Measurements from ENCODE around the gene FN3K. TPM values are rescaled to one million over a fixed set of nuclear protein-coding genes. Genes with fewer than 3 reads are reported as not detected.
"Not testable (repeated sequence)": the region's sequence is repeated elsewhere in the genome, so short reads cannot be mapped to it uniquely, and the experiment has no call there.

Gene FN3K
- total and polyA plus RNA-seq, 2 of the 8 experiments (the other 6 are each of a cell fraction or from before 2014, with no cell fraction given) = 0.88 to 14.2 TPM

GRCh38 chr17:82744736-82745135 lies 9.3 kb downstream of the FN3K start:
- DNase-seq (ENCODE audit: low read depth in 1 of 2, low spot score in 2 of 2); H3K23ac ChIP-seq (ENCODE audit: insufficient read length); H3K4me3 ChIP-seq (ENCODE audit: extremely low read depth in 1 of 4, insufficient read depth in 2 of 4, low read depth in 3 of 4, low read length in 4 of 4); H2BK12ac ChIP-seq (ENCODE audit: low read depth, low read length); H3K4me2 ChIP-seq (ENCODE audit: insufficient read depth in 1 of 2, low read depth in 2 of 2, low read length in 2 of 2); H2BK20ac ChIP-seq (ENCODE audit: low read length); H2BK15ac ChIP-seq (ENCODE audit: low read length); FAIRE-seq; H2AFZ ChIP-seq (ENCODE audit: low read length); H3K79me1 ChIP-seq (ENCODE audit: low read depth, low read length); H3K9ac ChIP-seq (replicated peaks in 1 of 4; ENCODE audit: extremely low read depth in 1 of 4, low read depth in 3 of 4, low read length in 3 of 4); H3K14ac ChIP-seq (ENCODE audit: insufficient read length); H3K23me2 ChIP-seq (ENCODE audit: low read depth, low read length); H3K27ac ChIP-seq (ENCODE audit: low read depth, low read length); H4K5ac ChIP-seq (ENCODE audit: insufficient read length, low read depth, low read length); H3K27me3 ChIP-seq (replicated peaks in 1 of 4; ENCODE audit: control insufficient read depth in 3 of 4, extremely low read depth in 1 of 4, insufficient read depth in 3 of 4, low read length in 3 of 4); H3K79me2 ChIP-seq (ENCODE audit: control insufficient read depth in 1 of 2, insufficient read depth in 2 of 2, low read length in 2 of 2); H4K91ac ChIP-seq (replicated peaks; ENCODE audit: insufficient read length, low read length); H4K8ac ChIP-seq (ENCODE audit: extremely low read depth, insufficient read depth, low read length); H3K4me1 ChIP-seq (replicated peaks in 1 of 4; ENCODE audit: control insufficient read depth in 3 of 4, insufficient read depth in 4 of 4, low read length in 3 of 4); H3K4ac ChIP-seq (replicated peaks; ENCODE audit: insufficient read length, low read depth, low read length); H2BK120ac ChIP-seq (replicated peaks; ENCODE audit: low read depth, low read length); H4K20me1 ChIP-seq (replicated peaks in 1 of 2; ENCODE audit: control insufficient read depth in 1 of 2, insufficient read depth in 2 of 2, low read length in 2 of 2); H2AK5ac ChIP-seq (ENCODE audit: low read depth, low read length); H2BK5ac ChIP-seq (ENCODE audit: low read depth, low read length); H3K18ac ChIP-seq (ENCODE audit: extremely low read depth, low read length); H3K56ac ChIP-seq (replicated peaks; ENCODE audit: insufficient read length, low read depth, low read length): not testable (repeated sequence)
- WGBS, 2 experiments (ENCODE audit: extremely low coverage in 1 of 2, insufficient coverage in 1 of 2, insufficient read length in 1 of 2, insufficient replicate concordance in 2 of 2, low coverage in 1 of 2, low lambda C conversion rate in 2 of 2, missing lambda C conversion rate in 1 of 2) = 77% methylated on average over 7 of the region's 7 CpGs; no CpG with 5 or more reads in 1 of the 2 experiments
- Histone ChIP-seq H3K9me3 (ENCODE audit: insufficient read depth in 2 of 2, low read depth in 1 of 2, low read length in 1 of 2) (peaks cover 17 to 24% of the 10 kb centered on the region in 2 experiments), H3K36me3 (ENCODE audit: control insufficient read depth in 2 of 4, insufficient read depth in 4 of 4, low read length in 3 of 4) (peaks cover 0 to 25% (median 17%) of the 10 kb centered on the region in 4 experiments; a peak in 7 of 8 replicates)
- ChIA-PET POLR2A (ENCODE audit: partially characterized antibody) (interaction anchor here (1.2 kb wide), 1 partner anchor 34 kb away, joined by 3 read pairs; no protein-coding TSS in a partner anchor), CTCF (ENCODE audit: partially characterized antibody) (interaction anchor here (1.4 kb wide), 1 partner anchor 11 kb away, joined by 7 read pairs; no protein-coding TSS in a partner anchor)

All from H1 (cell line).